ACC112 (cell line): ENCODE measurements around the gene CCDC69.

ENCODE experiments used
- H2AFZ ChIP-seq: fragments of 200-600 bp; sonication (generic); one replicate; pipeline ENCODE4 v1.6.0; 2017; ENCODE audit warnings: antibody characterized with exemption, low read length; ENCODE audit not compliant: unreplicated experiment
- H3K27ac ChIP-seq: fragments of 200-600 bp; sonication (generic); 2 replicates; pipeline ENCODE4 v1.5.1; 2014; ENCODE audit warnings: low read depth, mild to moderate bottlenecking, antibody characterized with exemption, low read length, moderate library complexity
- H3K27me3 ChIP-seq: fragments of 200-600 bp; sonication (generic); 2 replicates; pipeline ENCODE4 v1.6.1; 2014; ENCODE audit warnings: mild to moderate bottlenecking, antibody characterized with exemption, low read length, moderate library complexity, mixed read lengths; ENCODE audit not compliant: insufficient read depth
- H3K36me3 ChIP-seq: fragments of 200-600 bp; sonication (generic); 2 replicates; pipeline ENCODE4 v1.6.1; 2016; ENCODE audit warnings: mild to moderate bottlenecking, antibody characterized with exemption, low read length, moderate library complexity, mixed read lengths; ENCODE audit not compliant: insufficient read depth
- H3K4me1 ChIP-seq: fragments of 200-600 bp; sonication (generic); one replicate; pipeline ENCODE4 v1.6.1; 2016; ENCODE audit warnings: low read length, mixed read lengths; ENCODE audit not compliant: insufficient read depth, unreplicated experiment, control insufficient read depth
- H3K4me3 ChIP-seq: fragments of 200-600 bp; sonication (generic); 2 replicates; pipeline ENCODE4 v1.5.1; 2014; ENCODE audit warnings: mild to moderate bottlenecking, low read depth, low read length
- H3K79me2 ChIP-seq: fragments of 200-600 bp; sonication (generic); one replicate; pipeline ENCODE4 v1.6.0; 2016; ENCODE audit warnings: low read length; ENCODE audit not compliant: control insufficient read depth, unreplicated experiment, insufficient read depth

Gene CCDC69

GRCh38 chr5:151234476-151235238 is 10.8 kb upstream of the CCDC69 start:
- Histone ChIP-seq H3K27ac (no peak overlapping the region), H3K27me3 (peaks cover 26% of the 10 kb centered on the region), H2AFZ (peak overlapping the region; percentile 12), H3K79me2 (no peaks in the 10 kb centered on the region), H3K4me1 (peaks cover 3% of the 10 kb centered on the region), H3K4me3 (no peak overlapping the region), H3K36me3 (no peaks in the 10 kb centered on the region)

GRCh38 chr5:151233616-151234085 is 9.8 kb upstream of the CCDC69 start:
- no peak overlapping the region for H3K4me3 ChIP-seq
- no peak overlapping the region for H3K27ac ChIP-seq

GRCh38 chr5:151231359-151231758 is 7.5 kb upstream of the CCDC69 start:
- Histone ChIP-seq H3K4me1 (peaks cover 3% of the 10 kb centered on the region), H3K27ac (no peak overlapping the region)

More at GRCh38 chr5:151233616-151234085, 9.8 kb upstream of the CCDC69 start:
- Histone ChIP-seq H3K36me3 (no peaks in the 10 kb centered on the region), H2AFZ (no peak overlapping the region), H3K4me1 (peaks cover 3% of the 10 kb centered on the region), H3K79me2 (no peaks in the 10 kb centered on the region), H3K27me3 (peaks cover 27% of the 10 kb centered on the region)

GRCh38 chr5:151230048-151230680 is 6.3 kb upstream of the CCDC69 start:
- Histone ChIP-seq H3K27ac (no peak overlapping the region), H3K4me1 (peaks cover 3% of the 10 kb centered on the region), H3K4me3 (no peak overlapping the region), H2AFZ (no peak overlapping the region), H3K36me3 (no peaks in the 10 kb centered on the region), H3K27me3 (peaks cover 35% of the 10 kb centered on the region), H3K79me2 (no peaks in the 10 kb centered on the region)

More at GRCh38 chr5:151231359-151231758, 7.5 kb upstream of the CCDC69 start:
- Histone ChIP-seq H3K79me2 (no peaks in the 10 kb centered on the region), H3K27me3 (peaks cover 35% of the 10 kb centered on the region), H2AFZ (no peak overlapping the region), H3K36me3 (no peaks in the 10 kb centered on the region), H3K4me3 (no peak overlapping the region)

- H2AFZ ChIP-seq: no peak overlapping the region
- H3K27me3 ChIP-seq: peaks cover 35% of the 10 kb centered on the region
- no peak overlapping the region for H3K4me3 ChIP-seq
- no peaks in the 10 kb centered on the region for H3K4me1 ChIP-seq
- no peaks in the 10 kb centered on the region for H3K36me3 ChIP-seq
- H3K27ac ChIP-seq: no peak overlapping the region
- no peaks in the 10 kb centered on the region for H3K79me2 ChIP-seq
Measured at GRCh38 chr5:151228986-151229385, 5.1 kb upstream of the CCDC69 start.

- peaks cover 3% of the 10 kb centered on the region for H3K4me1 ChIP-seq
- no peak overlapping the region for H2AFZ ChIP-seq
- no peak overlapping the region for H3K27ac ChIP-seq
- no peaks in the 10 kb centered on the region for H3K79me2 ChIP-seq
- peaks cover 35% of the 10 kb centered on the region for H3K27me3 ChIP-seq
- H3K4me3 ChIP-seq: no peak overlapping the region
- no peaks in the 10 kb centered on the region for H3K36me3 ChIP-seq
Measured at GRCh38 chr5:151227918-151228447, 4.1 kb upstream of the CCDC69 start.

GRCh38 chr5:151225475-151225874 is 1.6 kb upstream of the CCDC69 start:
- Histone ChIP-seq H3K4me3 (no peak overlapping the region), H3K79me2 (no peaks in the 10 kb centered on the region)

GRCh38 chr5:151225071-151225470 is 1.2 kb upstream of the CCDC69 start:
- Histone ChIP-seq H3K79me2 (no peaks in the 10 kb centered on the region), H2AFZ (no peak overlapping the region), H3K36me3 (no peaks in the 10 kb centered on the region), H3K4me3 (no peak overlapping the region), H3K4me1 (peaks cover 3% of the 10 kb centered on the region), H3K27me3 (peaks cover 13% of the 10 kb centered on the region; the same call in 1 of the 2 replicates), H3K27ac (no peak overlapping the region)

More at GRCh38 chr5:151225475-151225874, 1.6 kb upstream of the CCDC69 start:
- peaks cover 3% of the 10 kb centered on the region for H3K4me1 ChIP-seq
- H3K27ac ChIP-seq: no peak overlapping the region
- H2AFZ ChIP-seq: no peak overlapping the region
- H3K36me3 ChIP-seq: no peaks in the 10 kb centered on the region
- H3K27me3 ChIP-seq: peaks cover 17% of the 10 kb centered on the region

- H3K4me3 ChIP-seq: peak overlapping the region; percentile 83
- peaks cover 7% of the 10 kb centered on the region; the same call in 1 of the 2 replicates for H3K27me3 ChIP-seq
- H3K79me2 ChIP-seq: no peaks in the 10 kb centered on the region
- H3K4me1 ChIP-seq: peaks cover 3% of the 10 kb centered on the region
- H3K27ac ChIP-seq: no peak overlapping the region
- H2AFZ ChIP-seq: peak overlapping the region; percentile 90
- no peaks in the 10 kb centered on the region for H3K36me3 ChIP-seq
Measured at GRCh38 chr5:151224372-151224771, 480 bp upstream of the CCDC69 start.

GRCh38 chr5:151222790-151223446 is 974 bp downstream of the CCDC69 start:
- Histone ChIP-seq H3K4me1 (peaks cover 3% of the 10 kb centered on the region), H3K4me3 (peak overlapping the region; percentile 83), H3K27ac (no peak overlapping the region), H3K27me3 (peaks cover 1% of the 10 kb centered on the region; the same call in 1 of the 2 replicates), H3K79me2 (no peaks in the 10 kb centered on the region), H3K36me3 (no peaks in the 10 kb centered on the region), H2AFZ (no peak overlapping the region)
